Ishikawa (cell line): ENCODE measurements around the gene LPGAT1.

Source experiments
- CEBPB ChIP-seq: IDR thresholded peaks from 2 replicates; pipeline ENCODE4 v1.6.1; 2012
- CREB1 ChIP-seq: IDR thresholded peaks from 2 replicates; pipeline ENCODE4 v1.6.1; 2012; ENCODE audit warnings: low read depth
- EGR1 ChIP-seq: IDR thresholded peaks from 2 replicates; pipeline ENCODE4 v1.6.1; 2012
- EP300 ChIP-seq: IDR thresholded peaks from 2 replicates; pipeline ENCODE4 v1.6.1; 2012; ENCODE audit warnings: borderline replicate concordance
- FOXM1 ChIP-seq: IDR thresholded peaks from 2 replicates; pipeline ENCODE4 v1.6.1; 2012; ENCODE audit warnings: low read depth, borderline replicate concordance
- MAX ChIP-seq: IDR thresholded peaks from 2 replicates; pipeline ENCODE4 v1.6.1; 2012
- NFIC ChIP-seq: IDR thresholded peaks from 2 replicates; pipeline ENCODE4 v1.6.1; 2012
- RAD21 ChIP-seq: IDR thresholded peaks from 2 replicates; pipeline ENCODE4 v1.6.1; 2012; ENCODE audit warnings: low read depth
- REST ChIP-seq: IDR thresholded peaks from 2 replicates; pipeline ENCODE4 v1.6.1; 2012; ENCODE audit warnings: low read depth, mild to moderate bottlenecking
- TAF1 ChIP-seq: IDR thresholded peaks from 2 replicates; pipeline ENCODE4 v1.6.1; 2012; ENCODE audit warnings: low read depth, mild to moderate bottlenecking
- TCF12 ChIP-seq: IDR thresholded peaks from 2 replicates; pipeline ENCODE4 v1.6.1; 2012; ENCODE audit warnings: low read depth
- USF1 ChIP-seq: IDR thresholded peaks from 2 replicates; pipeline ENCODE4 v1.6.1; 2012
- YY1 ChIP-seq: IDR thresholded peaks from 2 replicates; pipeline ENCODE4 v1.6.1; 2012; ENCODE audit warnings: low read depth

GRCh38 chr1:211788626-211789025 lies 41.9 kb downstream of the LPGAT1 start:
- TF ChIP-seq TAF1 (no peak), REST (no peak), FOXM1 (no peak), RAD21 (no peak), USF1 (no peak), NFIC (no peak), YY1 (no peak), MAX (no peak), TCF12 (no peak), CEBPB (no peak), EGR1 (no peak), EP300 (no peak), CREB1 (no peak)
